GM18867 (cell line): ENCODE measurements around the gene RNF112.

Experiments used
- ATAC-seq: cut with Tn5 transposase; IDR thresholded peaks from one replicate; pipeline ENCODE4 v1.9.1; 2021; ENCODE audit warnings: mild to moderate bottlenecking, moderate library complexity; ENCODE audit not compliant: unreplicated experiment

RNF112 gene, protein sequence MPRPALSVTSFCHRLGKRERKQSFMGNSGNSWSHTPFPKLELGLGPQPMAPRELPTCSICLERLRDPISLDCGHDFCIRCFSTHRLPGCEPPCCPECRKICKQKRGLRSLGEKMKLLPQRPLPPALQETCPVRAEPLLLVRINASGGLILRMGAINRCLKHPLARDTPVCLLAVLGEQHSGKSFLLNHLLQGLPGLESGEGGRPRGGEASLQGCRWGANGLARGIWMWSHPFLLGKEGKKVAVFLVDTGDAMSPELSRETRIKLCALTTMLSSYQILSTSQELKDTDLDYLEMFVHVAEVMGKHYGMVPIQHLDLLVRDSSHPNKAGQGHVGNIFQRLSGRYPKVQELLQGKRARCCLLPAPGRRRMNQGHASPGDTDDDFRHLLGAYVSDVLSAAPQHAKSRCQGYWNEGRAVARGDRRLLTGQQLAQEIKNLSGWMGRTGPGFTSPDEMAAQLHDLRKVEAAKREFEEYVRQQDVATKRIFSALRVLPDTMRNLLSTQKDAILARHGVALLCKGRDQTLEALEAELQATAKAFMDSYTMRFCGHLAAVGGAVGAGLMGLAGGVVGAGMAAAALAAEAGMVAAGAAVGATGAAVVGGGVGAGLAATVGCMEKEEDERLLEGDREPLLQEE

DNA sequence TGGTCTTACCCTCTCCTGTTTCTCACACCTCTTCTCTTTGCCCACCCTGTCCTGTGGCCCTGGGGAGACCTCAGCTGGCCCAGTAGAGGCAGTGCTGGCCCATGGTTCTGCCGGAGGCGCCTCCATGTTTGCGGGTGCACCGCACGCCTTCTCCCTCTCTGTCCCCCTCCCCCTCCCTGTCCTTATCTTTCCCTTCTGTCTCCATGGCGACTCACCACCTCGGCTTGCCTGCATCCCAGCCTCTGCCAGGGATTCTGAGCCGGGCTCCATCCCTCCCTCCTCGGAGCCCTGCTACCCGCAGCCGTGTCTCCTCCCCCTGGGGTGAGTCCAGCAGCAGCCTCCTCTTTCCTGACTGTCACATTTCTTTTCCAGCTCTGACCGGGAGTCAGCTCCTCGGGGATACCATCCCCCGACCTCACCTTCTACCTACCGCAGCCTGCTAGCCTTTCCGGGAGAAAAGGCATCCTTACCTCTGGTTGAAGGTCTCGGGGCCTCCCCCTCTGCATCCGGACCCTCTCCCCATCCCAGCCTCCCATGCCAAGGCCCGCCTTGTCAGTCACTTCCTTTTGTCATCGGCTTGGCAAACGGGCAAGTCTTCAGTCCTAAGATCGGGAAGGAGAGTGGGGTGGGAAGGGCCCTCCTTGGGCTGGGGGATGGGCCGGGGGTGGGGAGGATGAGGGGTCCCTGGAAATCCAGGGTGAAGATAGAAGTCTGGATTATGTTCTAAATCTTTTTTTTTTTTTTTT lies at the start of gene RNF112:
TSS of gene RNF112 (plus strand) at position 358 of the 746 bp plus-strand sequence. CDS start at position 535, 177 bp downstream.
- no peak for ATAC-seq

DNA sequence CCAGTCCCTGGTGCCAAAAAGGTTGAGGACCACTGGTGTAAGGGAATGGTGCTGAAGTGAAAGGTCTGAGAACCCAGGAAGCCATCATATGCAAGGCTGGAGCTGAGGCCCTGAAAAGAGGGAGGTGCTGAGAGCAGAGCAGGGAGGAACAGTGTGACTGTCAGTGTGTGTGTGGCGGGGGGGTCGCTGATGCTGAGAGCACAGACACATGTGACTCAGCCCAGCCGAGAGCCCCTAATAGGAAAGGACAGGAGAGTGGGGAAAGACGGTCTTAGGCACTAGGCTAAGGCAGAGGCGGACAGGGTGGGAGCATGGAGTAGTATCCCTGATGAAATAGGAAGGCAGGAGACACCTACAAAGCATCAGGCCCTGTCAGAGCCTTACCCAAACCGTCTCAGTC lies 49.7 kb upstream of the RNF112 start:
- no peak for ATAC-seq

DNA sequence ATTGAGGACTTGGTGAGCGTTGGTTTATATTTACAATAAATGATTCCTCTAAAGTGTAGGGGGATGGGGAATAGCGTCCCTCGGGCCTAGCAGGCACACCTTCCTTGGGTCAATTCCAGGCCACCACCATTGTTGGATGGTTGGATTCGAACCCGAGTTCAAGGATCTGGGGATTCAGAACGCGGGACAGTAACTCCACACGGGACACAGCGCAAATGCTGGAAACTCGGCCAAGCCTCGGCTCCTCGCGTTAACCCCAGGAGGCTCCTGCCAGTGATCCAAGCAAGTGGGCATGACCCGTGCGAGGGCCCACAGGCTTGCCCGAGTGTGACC lies 49.1 kb upstream of the RNF112 start:
- no peak for ATAC-seq

DNA sequence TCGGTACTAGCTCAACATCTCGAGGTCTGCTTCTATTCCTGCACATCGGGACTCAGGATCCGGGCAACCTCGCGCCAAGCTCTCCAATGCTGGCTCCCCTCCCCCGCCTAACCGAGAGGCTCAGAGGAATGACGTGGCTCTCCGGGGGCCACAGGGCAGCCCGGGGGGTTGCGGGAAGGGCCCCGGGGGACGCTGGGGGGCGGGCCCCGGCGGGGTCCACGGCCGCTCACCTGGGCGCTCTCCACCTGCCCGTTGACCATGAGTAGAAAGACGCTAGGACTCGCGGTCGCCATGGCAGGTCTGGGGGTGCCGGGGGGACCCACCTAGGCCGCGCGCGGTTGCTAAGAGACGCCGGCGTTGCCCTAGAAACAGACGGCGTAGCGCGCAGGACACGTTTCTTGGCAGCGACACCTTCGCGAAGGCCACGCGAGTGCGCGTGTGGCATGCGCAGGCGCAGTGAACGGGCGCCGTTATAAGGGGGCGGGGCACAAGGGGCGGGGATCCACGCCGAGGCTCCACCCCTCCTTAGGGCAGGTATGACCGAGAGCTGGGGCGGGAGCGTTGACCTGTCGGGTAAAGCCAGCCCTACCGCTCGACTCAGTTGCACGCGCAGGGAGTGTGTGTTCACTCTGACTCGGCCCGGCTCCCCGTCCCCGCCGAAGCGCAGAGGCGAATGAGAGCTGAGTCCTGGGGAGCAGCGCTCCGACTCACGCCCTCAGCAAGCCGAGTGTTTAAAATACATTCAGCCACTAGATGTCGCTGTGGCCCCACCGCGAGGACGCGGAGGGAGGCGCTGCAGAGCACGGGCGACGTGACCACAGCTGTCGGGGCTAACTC lies 48.5 kb upstream of the RNF112 start, which contains the start of gene B9D1:
TSS of gene B9D1 (minus strand) at position 447 of the 837 bp plus-strand sequence. CDS start at position 293, 154 bp downstream.
- peak; percentile 77 for ATAC-seq

DNA sequence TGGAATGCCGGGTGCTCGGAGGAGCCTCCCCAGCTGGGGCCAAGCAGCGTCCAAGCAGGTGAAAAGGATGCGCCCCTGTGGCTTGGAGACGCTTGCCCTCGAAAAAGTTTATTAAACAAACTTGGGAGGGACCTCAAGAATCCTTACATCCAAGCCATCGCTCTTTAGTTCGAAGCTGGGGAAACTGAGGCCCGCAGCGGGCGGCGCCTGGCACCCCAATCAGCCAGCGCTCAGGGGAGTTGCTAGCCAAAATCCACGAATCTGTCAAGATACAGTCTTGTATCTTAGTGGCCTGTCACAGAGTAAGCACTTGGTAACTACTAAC lies 48.0 kb upstream of the RNF112 start:
- no peak for ATAC-seq

DNA sequence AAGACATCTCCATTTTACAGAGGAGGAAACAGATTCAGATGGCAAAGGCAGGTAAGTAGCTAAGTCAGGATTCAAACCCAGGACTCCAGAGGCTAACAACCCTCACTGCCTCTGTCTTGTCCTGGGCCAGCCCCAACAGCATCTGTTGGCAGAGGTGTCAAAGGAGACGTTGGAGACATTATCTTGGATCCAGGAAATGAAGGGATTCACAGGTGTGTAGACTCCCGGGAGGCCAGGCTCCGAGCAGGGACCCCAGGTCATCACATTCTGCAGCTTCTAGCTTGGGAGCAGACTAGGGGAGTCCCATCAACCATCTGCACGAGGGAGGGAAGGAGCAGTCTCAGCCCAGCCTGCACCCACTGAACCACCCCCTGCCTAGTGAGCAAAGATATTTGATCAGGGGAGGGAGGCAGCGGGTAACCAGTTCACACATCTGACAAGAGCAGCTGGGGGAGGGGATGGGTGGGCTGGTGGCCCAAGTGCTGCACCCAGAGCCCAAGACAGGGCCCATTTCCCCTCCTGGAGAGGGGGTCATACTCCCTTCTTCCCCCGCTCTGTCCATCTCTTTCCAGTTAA lies 47.5 kb upstream of the RNF112 start:
- ATAC-seq, result no peak

DNA sequence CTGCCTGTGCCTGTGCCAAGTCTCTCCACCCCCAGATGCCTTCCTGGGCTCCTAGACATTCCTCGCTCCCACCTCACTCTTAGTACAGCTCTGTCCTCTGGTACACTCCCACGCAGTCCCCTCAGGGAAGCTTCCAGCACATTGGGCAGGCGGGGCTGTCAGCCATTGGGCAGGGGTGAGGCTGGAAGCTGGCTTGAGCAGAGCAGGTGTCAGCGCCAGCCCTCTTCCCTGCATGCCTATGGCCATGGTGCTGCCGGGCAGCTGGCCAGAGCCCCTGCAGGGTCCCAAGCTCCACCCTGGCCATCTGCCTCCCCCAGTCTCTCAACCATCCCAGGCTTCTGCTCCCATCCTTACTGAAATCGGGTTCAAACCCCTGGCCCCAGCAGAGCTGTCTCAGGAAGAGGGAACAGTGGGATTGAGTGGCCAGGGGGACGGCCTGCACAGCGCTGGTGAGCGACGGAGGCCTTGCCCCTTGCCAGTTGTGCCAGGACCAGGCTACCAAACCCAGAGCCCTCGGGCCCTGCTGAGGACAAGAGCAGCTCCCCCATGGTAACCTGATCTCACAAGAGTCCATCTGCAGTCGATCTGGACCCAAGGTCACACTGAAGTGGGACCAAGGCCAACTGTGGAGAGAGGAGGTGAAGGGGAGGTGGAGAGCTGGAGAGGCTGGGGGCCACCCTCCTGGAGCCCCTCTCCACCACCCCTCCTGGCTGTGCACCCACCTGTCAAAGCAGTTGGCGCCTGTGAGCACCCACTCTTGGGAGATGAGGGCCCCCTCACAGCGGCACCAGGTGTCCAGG lies 46.1 kb upstream of the RNF112 start:
- ATAC-seq, result no peak

DNA sequence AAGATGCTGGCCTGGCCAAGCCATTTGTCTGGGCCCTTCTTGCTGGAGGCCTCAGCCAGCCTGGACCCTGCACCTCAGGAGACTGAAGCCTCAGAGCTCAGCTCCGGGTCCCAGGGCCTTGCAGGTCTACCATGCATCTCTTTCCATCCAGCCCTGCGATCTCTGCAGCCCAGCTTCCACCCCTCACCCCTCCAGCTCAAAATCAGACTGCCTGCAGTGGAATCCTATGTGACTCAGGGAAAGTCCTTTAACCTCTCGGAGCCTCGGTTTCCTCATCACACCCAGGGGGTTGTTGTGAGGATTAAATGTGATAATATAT lies 45.6 kb upstream of the RNF112 start:
- ATAC-seq, result no peak

DNA sequence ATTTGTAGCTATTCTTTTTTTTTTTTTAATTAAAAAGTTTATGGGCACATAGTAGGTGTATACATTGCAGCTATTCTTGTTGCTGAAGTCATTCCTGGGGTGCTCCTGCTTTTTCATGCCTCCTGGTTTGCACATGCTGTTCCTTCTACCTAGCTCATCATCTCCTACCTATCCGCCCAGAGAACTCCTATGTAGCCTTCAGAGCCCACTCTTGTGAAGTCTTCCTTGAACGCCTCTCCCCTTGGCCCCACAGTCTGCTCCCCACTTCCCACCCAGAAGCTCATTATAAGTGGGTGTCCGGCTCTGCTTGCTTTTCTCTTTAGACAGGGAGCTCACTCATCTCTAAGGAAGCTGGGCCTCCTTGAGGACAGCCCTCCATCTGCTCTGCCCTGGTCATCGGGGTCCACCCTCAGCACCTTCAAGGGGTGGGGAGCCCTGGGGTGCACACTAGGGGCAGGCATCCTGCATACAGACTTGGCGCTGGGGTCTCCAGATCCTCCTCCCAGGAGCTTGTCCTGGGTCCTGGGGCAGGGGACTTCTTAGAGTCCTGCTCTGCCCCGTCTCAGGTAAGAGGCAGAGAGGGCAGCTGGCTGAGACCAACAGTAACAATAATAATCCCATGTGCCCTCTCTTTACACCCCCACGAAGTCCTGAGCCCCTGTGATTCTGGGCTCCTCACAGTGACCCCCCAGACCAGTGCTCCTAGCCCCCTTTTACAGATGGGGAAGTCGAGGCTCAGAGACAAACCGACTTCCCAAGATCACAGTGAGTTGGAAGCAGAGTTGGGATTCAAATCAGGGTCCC lies 45.0 kb upstream of the RNF112 start:
- no peak for ATAC-seq

DNA sequence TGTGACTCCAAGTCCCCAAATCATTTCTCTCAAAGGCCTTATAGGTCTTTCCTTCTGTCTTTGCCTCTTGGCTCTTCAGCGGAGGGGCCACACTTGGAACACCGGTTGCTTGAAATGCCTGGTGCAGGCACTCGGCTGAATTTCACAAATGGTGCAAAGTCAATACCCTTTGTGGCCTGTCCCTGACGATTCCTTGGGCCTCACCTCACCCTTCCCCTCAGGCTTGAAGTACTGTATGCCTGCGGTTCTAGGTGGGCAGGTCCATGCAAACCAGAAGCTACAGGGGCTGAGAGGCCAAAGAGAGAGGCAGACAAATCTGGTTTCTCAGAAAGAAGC lies 44.4 kb upstream of the RNF112 start:
- no peak for ATAC-seq

DNA sequence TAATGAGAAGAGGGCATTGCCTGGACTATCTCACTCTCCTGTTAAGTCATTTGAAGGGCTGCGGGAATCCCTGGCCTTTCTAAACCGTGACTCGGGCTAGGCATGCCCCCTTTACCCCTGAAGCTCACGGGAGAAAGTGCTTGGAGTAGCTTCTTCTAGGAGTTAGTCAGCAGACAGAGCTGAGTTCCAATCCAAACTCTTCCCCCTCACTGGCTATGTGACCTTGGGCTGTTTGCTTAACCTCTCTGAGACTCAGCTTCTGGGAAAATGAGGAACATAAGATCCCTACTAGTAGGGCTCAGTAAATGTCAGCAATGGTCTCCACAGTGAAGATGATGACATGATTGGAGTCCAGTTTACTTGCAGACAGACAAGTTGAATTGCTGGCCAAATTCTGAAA lies 42.8 kb upstream of the RNF112 start:
- ATAC-seq, result no peak

DNA sequence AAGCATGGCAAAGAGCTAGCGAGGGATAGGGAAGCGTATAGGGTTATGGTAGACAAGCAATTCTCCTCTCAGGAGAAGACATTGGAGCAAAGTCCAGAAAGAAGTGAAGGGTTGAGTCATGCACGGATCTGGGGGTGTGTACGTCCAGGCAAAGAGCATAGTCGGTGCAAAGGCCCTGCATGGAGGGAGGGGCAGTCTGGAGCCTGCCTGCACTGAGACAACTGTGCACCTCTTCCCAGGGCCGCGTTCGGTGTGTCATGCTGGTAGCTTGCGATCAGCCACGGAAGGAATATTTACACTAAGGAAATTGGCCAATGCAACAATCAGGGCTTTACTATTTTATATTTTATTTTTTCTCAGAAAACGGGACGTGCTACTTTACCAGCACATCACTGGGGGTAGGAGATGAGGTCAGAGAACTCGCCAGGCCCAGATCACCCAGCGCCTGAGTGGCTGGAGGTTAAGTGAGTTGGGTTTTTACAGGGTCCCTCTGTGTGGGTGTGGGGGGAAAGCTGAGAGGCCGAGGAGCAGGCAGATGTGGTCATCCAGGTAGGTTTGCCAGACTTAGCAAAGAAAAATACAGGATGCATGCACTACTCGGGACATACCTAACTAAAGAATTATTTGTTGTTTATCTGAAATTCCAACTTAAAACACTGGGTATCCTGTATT lies 41.8 kb upstream of the RNF112 start:
- ATAC-seq, result no peak

DNA sequence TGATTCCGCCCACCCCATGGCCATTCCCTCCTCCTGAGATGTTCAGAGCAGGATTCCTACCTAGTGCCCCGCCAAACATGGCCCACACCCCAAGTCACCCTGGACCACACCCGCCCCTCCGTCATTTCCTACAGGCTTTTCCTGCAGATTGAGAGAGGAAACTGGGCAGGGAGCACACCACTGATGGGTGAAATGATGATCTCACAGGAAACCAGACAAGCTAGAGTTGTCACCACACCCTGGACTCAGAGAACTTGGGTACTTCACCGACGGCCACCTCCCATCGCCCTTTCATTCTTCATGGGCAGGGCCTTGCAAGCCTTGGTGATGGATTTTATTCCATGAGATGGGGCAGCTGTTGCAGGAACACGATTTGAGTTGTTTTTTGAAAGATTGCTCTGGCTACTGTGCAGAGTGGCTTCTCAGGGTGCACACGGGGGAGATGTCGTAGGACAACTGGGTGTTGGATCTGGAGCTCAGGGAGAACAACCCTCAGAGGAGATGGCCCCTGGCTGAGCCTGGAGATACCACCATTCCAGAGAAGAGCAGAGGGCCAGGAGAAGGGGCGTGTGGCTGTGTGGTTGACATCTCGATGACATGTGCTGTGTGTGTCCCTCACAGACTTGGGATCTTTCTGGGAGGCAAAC lies 41.1 kb upstream of the RNF112 start:
- ATAC-seq, result no peak

DNA sequence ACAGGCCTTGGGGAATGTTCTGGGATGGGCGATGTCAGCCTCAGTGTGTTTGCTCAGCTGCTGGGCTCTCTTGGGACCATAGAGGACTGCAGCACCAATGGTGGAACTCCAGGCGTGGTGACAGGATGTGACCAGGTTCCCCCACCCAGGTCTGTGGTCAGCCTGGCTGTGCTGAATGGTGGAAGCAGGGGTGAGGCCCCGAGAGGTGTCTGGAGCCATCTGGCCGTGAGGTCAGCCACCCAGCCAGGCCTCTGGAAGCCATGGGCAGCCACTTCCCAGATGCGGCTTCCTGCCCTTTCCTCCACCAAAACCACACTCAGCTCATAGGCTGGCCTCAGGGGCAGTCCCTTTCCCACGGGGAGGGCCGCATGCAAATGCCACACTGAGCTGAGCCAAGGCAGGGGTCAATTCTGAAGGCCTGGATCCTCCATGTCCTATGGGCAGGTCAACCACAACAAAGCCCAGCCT lies 40.5 kb upstream of the RNF112 start:
- no peak for ATAC-seq

DNA sequence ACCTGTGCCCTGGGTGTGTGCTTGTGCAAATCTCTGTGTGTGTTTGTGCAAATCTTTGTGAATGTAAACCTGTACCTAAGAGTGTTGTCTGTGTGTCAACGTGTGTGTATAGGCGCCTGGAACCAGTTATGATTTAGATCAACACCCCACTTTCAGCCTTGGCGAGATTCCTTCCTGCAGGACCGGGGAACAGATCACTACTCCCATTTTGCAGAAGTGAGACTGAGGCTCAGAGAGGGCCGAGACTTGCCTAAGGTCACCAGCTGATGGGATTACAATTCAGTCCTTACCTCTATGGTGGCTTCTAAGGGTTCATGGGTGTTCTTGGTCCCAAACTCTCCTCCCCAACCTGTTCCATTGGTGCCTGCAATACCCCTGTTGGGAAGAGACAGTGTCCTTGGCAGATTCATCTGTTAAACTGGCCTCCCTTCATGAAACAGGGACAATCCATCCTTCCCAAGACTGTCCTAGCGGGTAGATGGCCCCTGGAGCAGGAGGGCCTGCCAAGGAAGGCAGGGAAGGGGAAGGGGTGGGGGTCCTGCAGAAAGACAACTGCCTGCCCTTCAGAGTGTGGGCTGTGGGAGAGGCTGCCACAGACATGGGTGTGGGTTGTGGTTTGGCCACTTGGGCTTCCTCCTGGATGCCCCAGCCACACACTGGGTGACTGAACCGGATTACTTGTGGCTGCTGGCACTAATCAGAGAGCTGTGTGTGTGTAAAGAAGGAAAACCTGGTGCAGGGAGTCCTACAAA lies 39.6 kb upstream of the RNF112 start:
- no peak for ATAC-seq

DNA sequence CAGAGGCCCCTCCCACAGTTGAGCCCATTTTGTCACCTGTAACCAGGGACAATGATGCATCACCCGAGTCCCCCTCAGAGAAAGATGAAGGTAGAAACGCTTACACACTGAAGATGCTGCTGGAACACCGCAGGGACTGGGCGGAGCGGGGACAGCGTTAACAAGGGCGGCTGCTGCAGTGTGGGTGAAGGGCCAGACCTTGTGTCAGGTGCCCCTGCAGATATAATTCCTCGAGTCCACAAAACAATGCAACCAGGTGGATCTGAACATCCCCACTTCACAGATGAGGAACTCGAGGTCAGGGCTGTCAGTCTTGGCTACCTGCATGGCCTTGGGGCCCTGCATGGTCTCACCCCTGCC lies 39.0 kb upstream of the RNF112 start:
- ATAC-seq, result no peak

DNA sequence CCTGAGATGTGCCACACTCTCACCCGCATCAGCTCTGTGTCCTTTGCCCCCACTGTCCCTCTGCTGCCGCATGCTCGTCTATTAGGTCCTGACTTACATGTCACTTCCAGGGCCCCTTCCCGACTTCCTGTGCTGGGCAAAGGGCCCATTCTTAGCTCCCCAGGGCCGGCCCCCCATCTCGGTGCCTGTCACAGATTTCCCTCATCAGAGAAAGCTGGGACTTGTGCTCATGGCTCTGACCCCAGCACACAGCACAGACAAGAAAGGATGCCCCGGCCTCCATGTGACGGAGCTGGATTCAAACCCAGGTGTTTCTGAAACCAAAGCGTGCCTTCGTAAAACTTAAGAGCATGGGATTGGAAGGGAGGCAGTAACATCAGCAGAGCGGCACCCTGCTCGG lies 38.6 kb upstream of the RNF112 start:
- no peak for ATAC-seq
